GM12873 (cell line): Measurements from ENCODE around the gene GRM7.

ENCODE experiments used
- CTCF ChIP-seq: IDR thresholded peaks from 2 replicates; pipeline ENCODE4 v1.5.1; 2012; ENCODE audit warnings: low read depth, mild to moderate bottlenecking, moderate library complexity, low read length, control low read depth; ENCODE audit not compliant: insufficient read depth; ENCODE audit errors: missing control alignments

Gene GRM7

GRCh38 chr3:7658294-7658693, 797.4 kb downstream of the GRM7 start:
- no peak for TF ChIP-seq CTCF

- TF ChIP-seq CTCF = no peak
These were observed 798.2 kb downstream of the GRM7 start for GRCh38 chr3:7659079-7659478.

- no peak for TF ChIP-seq CTCF
These were observed 802.9 kb downstream of the GRM7 start for GRCh38 chr3:7663771-7664170.

- TF ChIP-seq CTCF = no peak
These were observed 806.9 kb downstream of the GRM7 start for GRCh38 chr3:7667774-7668173.

- TF ChIP-seq CTCF = no peak
These were observed 808.7 kb downstream of the GRM7 start for GRCh38 chr3:7669641-7670040.

GRCh38 chr3:7678521-7678920, 817.6 kb downstream of the GRM7 start:
- TF ChIP-seq CTCF = no peak

GRCh38 chr3:7682822-7683229, 821.9 kb downstream of the GRM7 start:
- TF ChIP-seq CTCF = no peak
